ENCODE results near the gene SPTAN1.

SPTAN1 gene

DNA sequence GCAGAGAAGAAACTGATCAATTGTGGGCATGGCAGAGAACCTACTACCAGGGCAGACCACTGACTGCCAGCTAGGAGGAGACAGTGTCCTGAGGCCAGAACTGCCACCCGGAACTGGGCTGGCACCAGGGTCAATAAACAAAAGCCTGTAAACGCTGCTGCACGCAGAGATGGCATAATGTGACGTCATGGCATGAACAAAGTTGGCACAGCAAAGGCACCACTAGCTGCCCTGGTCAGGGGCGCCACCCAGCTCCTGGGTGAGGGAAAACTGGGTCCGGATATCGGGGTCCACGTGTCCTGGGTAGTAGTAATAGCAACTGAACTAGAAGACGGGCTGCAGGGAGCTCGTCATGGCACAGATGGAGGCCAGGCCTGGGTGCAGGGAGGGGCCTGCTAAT is 72.2 kb downstream of the SPTAN1 start:
- H4K8ac ChIP-seq (ENCODE audit: low read length) = no peak overlapping the region
- no peaks in the 10 kb centered on the region for H3K9me3 ChIP-seq (ENCODE audit: control insufficient read depth, low read length)
- no peak overlapping the region for H2BK12ac ChIP-seq (ENCODE audit: low read length in 2 of 2)
- no peak overlapping the region for H4K91ac ChIP-seq (ENCODE audit: low read length)
- H2AK5ac ChIP-seq (ENCODE audit: low read length, severe bottlenecking) = no peak overlapping the region
- H3K4me3 ChIP-seq (ENCODE audit: insufficient read depth in 1 of 2, low read depth in 1 of 2, low read length in 2 of 2) = no peak overlapping the region
- H3K18ac ChIP-seq (ENCODE audit: low read depth in 1 of 2, low read length in 2 of 2) = no peak overlapping the region
- H2BK15ac ChIP-seq (ENCODE audit: low read depth, poor library complexity, severe bottlenecking) = no peak overlapping the region
- no peak overlapping the region for H3K23ac ChIP-seq (ENCODE audit: low read length in 2 of 2)
- no peak overlapping the region for H2BK120ac ChIP-seq (ENCODE audit: low read depth, low read length)
- H3K4me1 ChIP-seq (ENCODE audit: control insufficient read depth, insufficient read depth, low read depth, low read length) = no peaks in the 10 kb centered on the region
- H2AFZ ChIP-seq (ENCODE audit: low read depth, low read length) = no peak overlapping the region
- no peak overlapping the region for H2BK5ac ChIP-seq (ENCODE audit: low read depth, low read length, poor library complexity, severe bottlenecking)
- no peak overlapping the region for H3K4ac ChIP-seq (ENCODE audit: low read depth in 1 of 2, low read length in 2 of 2)
- peaks cover 88 to 94% of the 10 kb centered on the region in 2 experiments for H3K36me3 ChIP-seq (ENCODE audit: control insufficient read depth in 1 of 2, insufficient read depth in 2 of 2, low read depth in 1 of 2, low read length in 2 of 2)
- H3K27ac ChIP-seq (ENCODE audit: low read length, poor library complexity, severe bottlenecking) = no peak overlapping the region
- H3K14ac ChIP-seq (ENCODE audit: low read length in 2 of 2) = no peak overlapping the region
- 96% methylated on average over 10 of the region's 10 CpGs for WGBS
- no peaks in the 10 kb centered on the region for H3K27me3 ChIP-seq (ENCODE audit: control insufficient read depth in 1 of 2, insufficient read depth in 1 of 2, low read length in 2 of 2)
- H3K9ac ChIP-seq (ENCODE audit: low read length) = no peak overlapping the region
- peaks cover 34% of the 10 kb centered on the region for H3K79me1 ChIP-seq (replicated peaks; ENCODE audit: low read length, poor library complexity, severe bottlenecking)
- H3K4me2 ChIP-seq (ENCODE audit: low read length, poor library complexity, severe bottlenecking) = no peak overlapping the region
- DNase-seq = no peak

DNA sequence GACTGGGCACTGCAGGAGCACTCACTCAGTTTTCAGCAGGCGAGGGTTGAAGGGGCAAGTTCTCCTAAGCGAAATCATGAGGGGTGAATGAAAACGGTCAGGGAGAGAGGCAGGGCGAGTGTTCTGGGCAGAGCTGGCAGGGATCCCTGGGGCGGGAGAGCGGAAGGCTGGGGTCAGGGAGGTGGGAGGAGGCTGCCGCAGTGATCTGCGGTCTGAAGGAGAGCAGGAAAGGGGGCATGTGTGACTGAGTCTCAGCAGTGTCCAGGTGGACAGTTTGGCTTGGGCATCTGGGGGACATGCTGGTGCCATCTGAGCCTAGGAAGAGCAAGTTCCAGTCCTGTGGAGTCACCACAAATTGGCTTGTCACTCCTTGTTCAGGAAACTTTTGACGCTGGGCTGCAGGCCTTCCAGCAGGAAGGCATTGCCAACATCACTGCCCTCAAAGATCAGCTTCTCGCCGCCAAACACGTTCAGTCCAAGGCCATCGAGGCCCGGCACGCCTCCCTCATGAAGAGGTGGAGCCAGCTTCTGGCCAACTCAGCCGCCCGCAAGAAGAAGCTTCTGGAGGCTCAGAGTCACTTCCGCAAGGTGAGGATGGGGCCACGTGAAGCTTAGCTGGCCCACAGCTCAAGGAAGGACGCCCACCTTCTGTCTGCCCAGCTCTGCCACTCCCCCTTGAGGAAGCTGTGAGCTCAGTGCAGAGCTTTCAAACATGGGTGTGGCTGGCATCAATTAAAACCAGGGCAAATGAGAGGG is 73.2 kb downstream of the SPTAN1 start:
- Histone ChIP-seq H3K18ac (ENCODE audit: low read depth in 1 of 2, low read length in 2 of 2) (no peak overlapping the region), H3K4me2 (ENCODE audit: low read length, poor library complexity, severe bottlenecking) (no peak overlapping the region), H3K4me3 (ENCODE audit: insufficient read depth in 1 of 2, low read depth in 1 of 2, low read length in 2 of 2) (no peak overlapping the region), H3K27ac (ENCODE audit: low read length, poor library complexity, severe bottlenecking) (no peak overlapping the region), H2BK120ac (ENCODE audit: low read depth, low read length) (no peak overlapping the region), H4K91ac (ENCODE audit: low read length) (no peak overlapping the region), H3K14ac (ENCODE audit: low read length in 2 of 2) (no peak overlapping the region), H3K4me1 (ENCODE audit: control insufficient read depth, insufficient read depth, low read depth, low read length) (no peaks in the 10 kb centered on the region), H3K9ac (ENCODE audit: low read length) (no peak overlapping the region), H3K4ac (ENCODE audit: low read depth in 1 of 2, low read length in 2 of 2) (no peak overlapping the region), H3K36me3 (ENCODE audit: control insufficient read depth in 1 of 2, insufficient read depth in 2 of 2, low read depth in 1 of 2, low read length in 2 of 2) (peaks cover 87 to 93% of the 10 kb centered on the region in 2 experiments), H2AFZ (ENCODE audit: low read depth, low read length) (no peak overlapping the region), H3K79me1 (replicated peaks; ENCODE audit: low read length, poor library complexity, severe bottlenecking) (peaks cover 32% of the 10 kb centered on the region), H4K8ac (ENCODE audit: low read length) (no peak overlapping the region), H2BK12ac (ENCODE audit: low read length in 2 of 2) (no peak overlapping the region), H2BK5ac (ENCODE audit: low read depth, low read length, poor library complexity, severe bottlenecking) (no peak overlapping the region), H3K27me3 (ENCODE audit: control insufficient read depth in 1 of 2, insufficient read depth in 1 of 2, low read length in 2 of 2) (no peaks in the 10 kb centered on the region), H2AK5ac (ENCODE audit: low read length, severe bottlenecking) (no peak overlapping the region), H3K23ac (ENCODE audit: low read length in 2 of 2) (no peak overlapping the region), H2BK15ac (ENCODE audit: low read depth, poor library complexity, severe bottlenecking) (no peak overlapping the region), H3K9me3 (ENCODE audit: control insufficient read depth, low read length) (no peaks in the 10 kb centered on the region)
- 97% methylated on average over 20 of the region's 20 CpGs for WGBS
- DNase-seq = no peak

DNA sequence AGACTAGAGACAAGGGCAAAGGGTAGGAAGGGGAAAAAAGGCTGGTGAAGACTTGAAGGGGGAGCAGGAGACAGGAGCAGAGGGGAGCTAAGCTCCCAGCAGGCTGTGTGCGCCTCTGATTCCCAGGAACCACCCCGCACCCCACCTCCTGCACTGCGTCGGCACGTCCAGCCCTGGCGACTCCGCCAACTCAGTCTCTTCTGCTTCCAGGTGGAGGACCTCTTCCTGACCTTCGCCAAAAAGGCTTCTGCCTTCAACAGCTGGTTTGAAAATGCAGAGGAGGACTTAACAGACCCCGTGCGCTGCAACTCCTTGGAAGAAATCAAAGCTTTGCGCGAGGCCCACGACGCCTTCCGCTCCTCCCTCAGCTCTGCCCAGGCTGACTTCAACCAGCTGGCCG is 73.8 kb downstream of the SPTAN1 start:
- Histone ChIP-seq H3K27me3 (ENCODE audit: control insufficient read depth in 1 of 2, insufficient read depth in 1 of 2, low read length in 2 of 2) (no peaks in the 10 kb centered on the region), H3K14ac (ENCODE audit: low read length in 2 of 2) (no peak overlapping the region), H3K36me3 (ENCODE audit: control insufficient read depth in 1 of 2, insufficient read depth in 2 of 2, low read depth in 1 of 2, low read length in 2 of 2) (peaks cover 87 to 91% of the 10 kb centered on the region in 2 experiments), H3K18ac (ENCODE audit: low read depth in 1 of 2, low read length in 2 of 2) (no peak overlapping the region), H3K4me1 (ENCODE audit: control insufficient read depth, insufficient read depth, low read depth, low read length) (no peaks in the 10 kb centered on the region), H3K4me3 (ENCODE audit: insufficient read depth in 1 of 2, low read depth in 1 of 2, low read length in 2 of 2) (no peak overlapping the region), H2BK5ac (ENCODE audit: low read depth, low read length, poor library complexity, severe bottlenecking) (no peak overlapping the region), H4K91ac (ENCODE audit: low read length) (no peak overlapping the region), H2BK120ac (ENCODE audit: low read depth, low read length) (no peak overlapping the region), H2AFZ (ENCODE audit: low read depth, low read length) (no peak overlapping the region), H4K8ac (ENCODE audit: low read length) (no peak overlapping the region), H3K4me2 (ENCODE audit: low read length, poor library complexity, severe bottlenecking) (no peak overlapping the region), H3K23ac (ENCODE audit: low read length in 2 of 2) (no peak overlapping the region), H3K9ac (ENCODE audit: low read length) (no peak overlapping the region), H2BK12ac (ENCODE audit: low read length in 2 of 2) (no peak overlapping the region), H3K9me3 (ENCODE audit: control insufficient read depth, low read length) (no peaks in the 10 kb centered on the region), H2BK15ac (ENCODE audit: low read depth, poor library complexity, severe bottlenecking) (no peak overlapping the region), H3K4ac (ENCODE audit: low read depth in 1 of 2, low read length in 2 of 2) (no peak overlapping the region), H3K79me1 (replicated peaks; ENCODE audit: low read length, poor library complexity, severe bottlenecking) (peaks cover 32% of the 10 kb centered on the region), H2AK5ac (ENCODE audit: low read length, severe bottlenecking) (no peak overlapping the region), H3K27ac (ENCODE audit: low read length, poor library complexity, severe bottlenecking) (no peak overlapping the region)
- DNase-seq = no peak
- WGBS = 90% methylated on average over 16 of the region's 16 CpGs

DNA sequence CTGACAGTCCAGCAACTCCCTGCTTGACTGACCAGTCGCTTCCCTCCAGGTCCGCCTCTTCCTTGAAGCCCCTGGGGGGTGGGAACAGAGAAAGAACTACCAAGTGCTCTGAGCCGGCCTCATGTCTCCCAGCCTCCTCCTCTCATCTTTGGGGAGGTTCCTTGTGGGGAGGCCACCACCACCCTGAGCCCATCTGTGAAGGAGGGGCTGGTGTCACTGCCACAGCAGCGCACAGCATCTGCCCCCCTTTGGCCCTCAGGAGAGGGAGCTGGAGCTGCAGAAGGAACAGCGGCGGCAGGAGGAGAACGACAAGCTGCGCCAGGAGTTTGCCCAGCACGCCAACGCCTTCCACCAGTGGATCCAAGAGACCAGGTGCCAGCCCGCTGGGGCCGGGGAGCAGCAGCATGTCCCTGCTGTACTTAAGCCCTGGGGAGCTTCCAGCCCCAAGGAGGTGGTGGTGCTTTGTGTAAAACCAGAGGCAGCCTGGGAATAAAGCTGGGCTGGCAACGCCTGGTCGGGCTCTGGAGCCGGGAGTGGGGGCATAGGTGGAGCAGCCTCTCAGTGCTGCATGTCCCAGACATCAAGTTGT is 74.8 kb downstream of the SPTAN1 start:
- H3K4ac ChIP-seq (ENCODE audit: low read depth in 1 of 2, low read length in 2 of 2) = no peak overlapping the region
- 97% methylated on average over 15 of the region's 15 CpGs for WGBS
- H2BK12ac ChIP-seq (ENCODE audit: low read length in 2 of 2) = no peak overlapping the region
- H2BK15ac ChIP-seq (ENCODE audit: low read depth, poor library complexity, severe bottlenecking) = no peak overlapping the region
- no peak overlapping the region for H3K9ac ChIP-seq (ENCODE audit: low read length)
- no peak overlapping the region for H2AK5ac ChIP-seq (ENCODE audit: low read length, severe bottlenecking)
- DNase-seq = no peak
- H2AFZ ChIP-seq (ENCODE audit: low read depth, low read length) = no peak overlapping the region
- H3K27me3 ChIP-seq (ENCODE audit: control insufficient read depth in 1 of 2, insufficient read depth in 1 of 2, low read length in 2 of 2) = no peaks in the 10 kb centered on the region
- H3K9me3 ChIP-seq (ENCODE audit: control insufficient read depth, low read length) = no peaks in the 10 kb centered on the region
- H3K4me1 ChIP-seq (ENCODE audit: control insufficient read depth, insufficient read depth, low read depth, low read length) = no peaks in the 10 kb centered on the region
- no peak overlapping the region for H3K23ac ChIP-seq (ENCODE audit: low read length in 2 of 2)
- no peak overlapping the region for H3K18ac ChIP-seq (ENCODE audit: low read depth in 1 of 2, low read length in 2 of 2)
- peak overlapping the region; percentile 20 for H4K91ac ChIP-seq (ENCODE audit: low read length)
- H3K27ac ChIP-seq (ENCODE audit: low read length, poor library complexity, severe bottlenecking) = no peak overlapping the region
- peaks cover 90 to 91% of the 10 kb centered on the region in 2 experiments for H3K36me3 ChIP-seq (ENCODE audit: control insufficient read depth in 1 of 2, insufficient read depth in 2 of 2, low read depth in 1 of 2, low read length in 2 of 2)
- H3K14ac ChIP-seq (ENCODE audit: low read length in 2 of 2) = no peak overlapping the region
- H2BK5ac ChIP-seq (ENCODE audit: low read depth, low read length, poor library complexity, severe bottlenecking) = no peak overlapping the region
- no peak overlapping the region for H4K8ac ChIP-seq (ENCODE audit: low read length)
- H3K4me2 ChIP-seq (ENCODE audit: low read length, poor library complexity, severe bottlenecking) = no peak overlapping the region
- H2BK120ac ChIP-seq (ENCODE audit: low read depth, low read length) = no peak overlapping the region
- H3K79me1 ChIP-seq (replicated peaks; ENCODE audit: low read length, poor library complexity, severe bottlenecking) = peaks cover 36% of the 10 kb centered on the region
- H3K4me3 ChIP-seq (ENCODE audit: insufficient read depth in 1 of 2, low read depth in 1 of 2, low read length in 2 of 2) = no peak overlapping the region

Data from mesenchymal stem cell (in vitro differentiated cells and primary cell).